Parathyroid adenoma (tissue), 2 donors: ENCODE results near the gene OR2A5.
"Not testable (repeated sequence)": the region's sequence is repeated elsewhere in the genome, so short reads cannot be mapped to it uniquely, and the experiment has no call there.

Experiments
- H2AFZ ChIP-seq: fragments of 300-600 bp; sonication (generic); one replicate; pipeline ENCODE4 v1.7.0; 2017; ENCODE audit warnings: antibody characterized with exemption, mild to moderate bottlenecking
- H3K27ac ChIP-seq: fragments of 300-600 bp; sonication (generic); one replicate; pipeline ENCODE4 v1.7.0; 2017
- H3K27me3 ChIP-seq: fragments of 300-600 bp; sonication (generic); one replicate; pipeline ENCODE4 v1.7.0; 2017; ENCODE audit warnings: low read length; ENCODE audit not compliant: control insufficient read depth, insufficient read depth
- H3K36me3 ChIP-seq: fragments of 300-600 bp; sonication (generic); one replicate; pipeline ENCODE4 v1.7.0; 2017; ENCODE audit warnings: low read length; ENCODE audit not compliant: control insufficient read depth, insufficient read depth
- H3K4me1 ChIP-seq: fragments of 300-600 bp; sonication (generic); one replicate; pipeline ENCODE4 v1.7.0; 2017; ENCODE audit warnings: control low read depth
- H3K4me2 ChIP-seq: fragments of 300-600 bp; sonication (generic); one replicate; pipeline ENCODE4 v1.7.0; 2017; ENCODE audit warnings: low read length
- H3K4me3 ChIP-seq: fragments of 300-600 bp; sonication (generic); one replicate; pipeline ENCODE4 v1.7.0; 2017; ENCODE audit warnings: low read depth, low read length
- H3K79me2 ChIP-seq: fragments of 300-600 bp; sonication (generic); one replicate; pipeline ENCODE4 v1.7.0; 2017; ENCODE audit warnings: control low read depth
- H3K9ac ChIP-seq: fragments of 300-600 bp; sonication (generic); one replicate; pipeline ENCODE4 v1.7.0; 2017; ENCODE audit warnings: mild to moderate bottlenecking
- H3K9me3 ChIP-seq: fragments of 300-600 bp; sonication (generic); one replicate; pipeline ENCODE4 v1.7.0; 2017; ENCODE audit warnings: low read length; ENCODE audit not compliant: control insufficient read depth
- CTCF ChIP-seq: fragments of 300-600 bp; sonication (generic); IDR thresholded peaks from one replicate; pipeline ENCODE4 v1.7.0; 2017; ENCODE audit warnings: antibody characterized with exemption, mild to moderate bottlenecking
- donor health status: primary hyperparathyroidism.

Gene OR2A5

GRCh38 chr7:144036302-144036885 is 12.4 kb upstream of the OR2A5 start:
- Histone ChIP-seq H3K36me3 (no peaks in the 10 kb centered on the region), H3K4me2 (no peak overlapping the region), H3K4me1 (no peaks in the 10 kb centered on the region), H3K27me3 (no peaks in the 10 kb centered on the region), H2AFZ (no peak overlapping the region), H3K9ac (no peak overlapping the region), H3K4me3 (no peak overlapping the region), H3K27ac (no peak overlapping the region), H3K79me2 (no peaks in the 10 kb centered on the region), H3K9me3 (no peaks in the 10 kb centered on the region)
- TF ChIP-seq CTCF: no peak

GRCh38 chr7:144037414-144038035 is 11.2 kb upstream of the OR2A5 start:
- no peak overlapping the region for H3K27ac ChIP-seq

GRCh38 chr7:144038887-144039286 is 9.9 kb upstream of the OR2A5 start:
- Histone ChIP-seq H3K4me2 (no peak overlapping the region), H3K27ac (no peak overlapping the region), H3K9me3 (no peaks in the 10 kb centered on the region), H3K79me2 (no peaks in the 10 kb centered on the region), H3K4me3 (no peak overlapping the region), H3K4me1 (no peaks in the 10 kb centered on the region), H3K36me3 (no peaks in the 10 kb centered on the region), H3K9ac (no peak overlapping the region), H3K27me3 (no peaks in the 10 kb centered on the region), H2AFZ (no peak overlapping the region)
- no peak for TF ChIP-seq CTCF

More at GRCh38 chr7:144037414-144038035, 11.2 kb upstream of the OR2A5 start:
- Histone ChIP-seq H3K9me3 (no peaks in the 10 kb centered on the region), H3K4me2 (no peak overlapping the region), H3K4me1 (no peaks in the 10 kb centered on the region), H3K36me3 (no peaks in the 10 kb centered on the region), H3K4me3 (no peak overlapping the region), H3K27me3 (no peaks in the 10 kb centered on the region), H3K9ac (no peak overlapping the region), H2AFZ (no peak overlapping the region), H3K79me2 (no peaks in the 10 kb centered on the region)
- TF ChIP-seq CTCF: no peak

- Histone ChIP-seq H3K4me3 (no peak overlapping the region), H3K27ac (no peak overlapping the region), H3K4me1 (no peaks in the 10 kb centered on the region), H3K36me3 (no peaks in the 10 kb centered on the region), H3K9me3 (no peaks in the 10 kb centered on the region), H3K4me2 (no peak overlapping the region), H3K27me3 (no peaks in the 10 kb centered on the region), H2AFZ (no peak overlapping the region), H3K79me2 (no peaks in the 10 kb centered on the region), H3K9ac (no peak overlapping the region)
- TF ChIP-seq CTCF: no peak
Observed at GRCh38 chr7:144049491-144049890, 743 bp downstream of the OR2A5 start.

GRCh38 chr7:144050093-144050492 is 1.3 kb downstream of the OR2A5 start:
- Histone ChIP-seq H2AFZ (no peak overlapping the region), H3K9me3 (no peaks in the 10 kb centered on the region), H3K4me2 (no peak overlapping the region), H3K27ac (no peak overlapping the region), H3K4me1 (no peaks in the 10 kb centered on the region), H3K9ac (no peak overlapping the region), H3K79me2 (no peaks in the 10 kb centered on the region), H3K4me3 (no peak overlapping the region), H3K27me3 (no peaks in the 10 kb centered on the region), H3K36me3 (no peaks in the 10 kb centered on the region)
- TF ChIP-seq CTCF: no peak

- H3K4me2 ChIP-seq, H3K36me3 ChIP-seq, H3K27me3 ChIP-seq: not testable (repeated sequence)
Observed at GRCh38 chr7:144050884-144051283, 2.1 kb downstream of the OR2A5 start.

More at GRCh38 chr7:144050884-144051283, 2.1 kb downstream of the OR2A5 start:
- not testable (repeated sequence) for H2AFZ ChIP-seq, H3K27ac ChIP-seq, H3K79me2 ChIP-seq, H3K4me3 ChIP-seq, H3K4me1 ChIP-seq, H3K9me3 ChIP-seq, H3K9ac ChIP-seq
